K562 (cell line): ENCODE results near the gene CD46. TPM values are rescaled to one million over a fixed set of nuclear protein-coding genes. Genes with fewer than 3 reads are reported as not detected.

Experiments
- HDAC6 ChIP-seq: IDR thresholded peaks from 2 replicates; pipeline ENCODE4 v1.6.1; 2012; ENCODE audit warnings: low read depth, mild to moderate bottlenecking, control low read depth, inconsistent platforms, low read length, moderate library complexity
- JUND ChIP-seq, 2 experiments: IDR thresholded peaks; 2 replicates in 1 of 2; 3 replicates in 1 of 2; pipeline ENCODE4 v1.6.1; 2011; ENCODE audit warnings: borderline replicate concordance in 2 of 2, low read depth in 2 of 2, low read length in 2 of 2, improper control_type of control experiment in 1 of 2, missing biosample characterization in 1 of 2, missing genetic modification characterization in 1 of 2, missing genetic modification reagents in 1 of 2
- KDM4B ChIP-seq, 2 experiments: fragments of 450-650 bp in 1 of 2; sonication (generic) in 1 of 2; IDR thresholded peaks; 2 replicates each; pipeline ENCODE4 v1.6.1; 2016 to 2017; ENCODE audit warnings: borderline replicate concordance in 2 of 2, antibody characterized with exemption in 1 of 2, low read depth in 1 of 2, mild to moderate bottlenecking in 1 of 2
- NFIX ChIP-seq: fragments of 250-450 bp; sonication (Bioruptor Pico); IDR thresholded peaks from 2 replicates; pipeline ENCODE4 v1.4.0; 2020; ENCODE audit warnings: low read depth, mild to moderate bottlenecking, moderate library complexity
- PPARD ChIP-seq: fragments of 250-450 bp; sonication (Bioruptor Pico); IDR thresholded peaks from 2 replicates; pipeline ENCODE4 v1.8.0; 2022; ENCODE audit warnings: inconsistent platforms, mild to moderate bottlenecking, moderate library complexity
- SAFB2 ChIP-seq: fragments of 200-400 bp; formaldehyde crosslinking; IDR thresholded peaks from 2 replicates; pipeline ENCODE4 v1.6.1; 2018; ENCODE audit warnings: borderline replicate concordance, low read length, low read depth, moderate library complexity; ENCODE audit not compliant: severe bottlenecking
- THRAP3 ChIP-seq: fragments of 450-650 bp; IDR thresholded peaks from 2 replicates; pipeline ENCODE4 v1.6.1; 2016; ENCODE audit warnings: mild to moderate bottlenecking, inconsistent platforms, borderline replicate concordance
- ZNF23 ChIP-seq: fragments of 250-450 bp; sonication (Bioruptor Pico); IDR thresholded peaks from 2 replicates; pipeline ENCODE4 v1.4.0; 2020; ENCODE audit warnings: mild to moderate bottlenecking
- polyA plus RNA-seq, 8 experiments: library from polyadenylated mRNA; depleted of rRNA in 4 of 8; stranded (reverse) in 5 of 8; unstranded in 3 of 8; fragments of >200 nt; fragmentation: Nextera tagmentation in 2 of 8; fragmentation: Illumina TruSeq in 1 of 8; extraction: Ambion mirVana in 2 of 8; extraction: Trizol in 1 of 8; gene quantifications; 2 replicates each; pipeline versions ENCODE4 v1.2.1 to v1.2.3, GENCODE V29; 2011 to 2014; ENCODE audit warnings: inconsistent platforms in 1 of 8, missing spikeins in 1 of 8
- total RNA-seq, 7 experiments: library from RNA; depleted of rRNA in 6 of 7; stranded (reverse); fragments of >200 nt in 6 of 7; fragmentation: Illumina TruSeq in 2 of 7; extraction: Trizol in 2 of 7; gene quantifications; 2 replicates each; pipeline versions ENCODE4 v1.2.1 to v1.2.3, GENCODE V29; 2011 to 2021; ENCODE audit warnings: low replicate concordance in 1 of 7
- TF ChIP-seq, protein P1 (sequence below): sonication (generic); formaldehyde crosslinking; IDR thresholded peaks from 2 replicates; pipeline ENCODE4 v1.8.0; 2023; ENCODE audit warnings: missing genetic modification reagents, mild to moderate bottlenecking, borderline replicate concordance
- TF ChIP-seq, protein P2 (sequence below): fragments of 200-400 bp; formaldehyde crosslinking; IDR thresholded peaks from 2 replicates; pipeline ENCODE4 v1.6.1; 2017; ENCODE audit warnings: mild to moderate bottlenecking, low read depth, low read length, moderate library complexity
- TF ChIP-seq, protein P3 (sequence below): sonication (generic); formaldehyde crosslinking; IDR thresholded peaks from 2 replicates; pipeline ENCODE4 v1.5.0; 2020; ENCODE audit warnings: missing genetic modification reagents
- TF ChIP-seq, protein P4 (sequence below): IDR thresholded peaks from 3 replicates; pipeline ENCODE4 v1.6.1; 2011; ENCODE audit warnings: borderline replicate concordance, mild to moderate bottlenecking, moderate library complexity; ENCODE audit not compliant: insufficient read length; ENCODE audit errors: extremely low read depth

CD46 gene
- total and polyA plus RNA-seq, 9 of the 15 experiments (the other 6 are each of a cell fraction or from before 2014, with no cell fraction given): 87.9 to 374 (median 156) TPM

DNA sequence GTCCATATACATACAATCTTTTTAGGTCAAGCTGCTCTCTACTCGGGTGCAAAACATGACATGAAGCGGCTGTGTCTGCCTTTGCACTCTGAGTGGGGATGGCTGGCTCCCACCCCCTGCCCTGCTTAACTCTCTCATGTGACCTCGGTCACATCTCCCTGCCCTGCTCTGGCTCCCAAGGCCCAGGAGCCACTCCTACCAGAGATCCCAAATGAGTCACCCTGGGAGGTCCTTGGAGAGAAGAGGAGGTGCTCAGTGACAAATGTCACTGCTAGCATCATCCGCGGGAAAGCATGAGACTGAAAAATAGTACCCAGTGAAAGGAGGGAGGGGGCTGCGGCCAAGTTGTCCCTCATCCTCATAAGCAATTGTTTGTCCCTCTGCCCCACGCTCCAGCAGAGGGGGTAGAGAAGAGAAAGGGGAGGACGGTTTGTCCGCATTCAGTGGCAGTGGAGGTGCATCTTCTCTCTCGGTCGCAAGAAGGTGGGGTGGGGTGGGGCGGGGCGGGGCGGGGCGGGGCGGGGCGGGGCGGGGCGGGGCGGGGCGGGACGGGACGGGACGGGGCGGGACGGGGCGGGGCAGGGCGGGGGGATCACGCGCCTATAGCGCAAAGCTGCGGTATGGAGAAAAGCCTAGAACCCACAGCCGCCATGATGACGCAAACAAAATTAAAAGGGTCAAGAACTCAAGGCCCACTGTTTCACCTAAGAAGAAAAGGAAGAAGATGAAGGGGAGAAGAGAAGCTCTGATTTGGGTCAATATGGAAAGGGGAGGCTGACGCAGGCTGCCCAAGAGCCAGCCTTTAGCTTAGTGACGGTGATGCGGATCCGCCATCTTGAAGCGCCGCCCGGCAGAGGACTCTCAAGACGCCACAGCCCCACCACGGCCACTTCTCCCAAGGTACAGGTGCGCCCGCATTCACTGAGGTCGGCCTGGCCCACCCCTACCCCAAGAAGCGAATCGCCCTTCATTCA, 66.2 kb downstream of the CD46 start (continued):
- TF ChIP-seq, protein P1, sequence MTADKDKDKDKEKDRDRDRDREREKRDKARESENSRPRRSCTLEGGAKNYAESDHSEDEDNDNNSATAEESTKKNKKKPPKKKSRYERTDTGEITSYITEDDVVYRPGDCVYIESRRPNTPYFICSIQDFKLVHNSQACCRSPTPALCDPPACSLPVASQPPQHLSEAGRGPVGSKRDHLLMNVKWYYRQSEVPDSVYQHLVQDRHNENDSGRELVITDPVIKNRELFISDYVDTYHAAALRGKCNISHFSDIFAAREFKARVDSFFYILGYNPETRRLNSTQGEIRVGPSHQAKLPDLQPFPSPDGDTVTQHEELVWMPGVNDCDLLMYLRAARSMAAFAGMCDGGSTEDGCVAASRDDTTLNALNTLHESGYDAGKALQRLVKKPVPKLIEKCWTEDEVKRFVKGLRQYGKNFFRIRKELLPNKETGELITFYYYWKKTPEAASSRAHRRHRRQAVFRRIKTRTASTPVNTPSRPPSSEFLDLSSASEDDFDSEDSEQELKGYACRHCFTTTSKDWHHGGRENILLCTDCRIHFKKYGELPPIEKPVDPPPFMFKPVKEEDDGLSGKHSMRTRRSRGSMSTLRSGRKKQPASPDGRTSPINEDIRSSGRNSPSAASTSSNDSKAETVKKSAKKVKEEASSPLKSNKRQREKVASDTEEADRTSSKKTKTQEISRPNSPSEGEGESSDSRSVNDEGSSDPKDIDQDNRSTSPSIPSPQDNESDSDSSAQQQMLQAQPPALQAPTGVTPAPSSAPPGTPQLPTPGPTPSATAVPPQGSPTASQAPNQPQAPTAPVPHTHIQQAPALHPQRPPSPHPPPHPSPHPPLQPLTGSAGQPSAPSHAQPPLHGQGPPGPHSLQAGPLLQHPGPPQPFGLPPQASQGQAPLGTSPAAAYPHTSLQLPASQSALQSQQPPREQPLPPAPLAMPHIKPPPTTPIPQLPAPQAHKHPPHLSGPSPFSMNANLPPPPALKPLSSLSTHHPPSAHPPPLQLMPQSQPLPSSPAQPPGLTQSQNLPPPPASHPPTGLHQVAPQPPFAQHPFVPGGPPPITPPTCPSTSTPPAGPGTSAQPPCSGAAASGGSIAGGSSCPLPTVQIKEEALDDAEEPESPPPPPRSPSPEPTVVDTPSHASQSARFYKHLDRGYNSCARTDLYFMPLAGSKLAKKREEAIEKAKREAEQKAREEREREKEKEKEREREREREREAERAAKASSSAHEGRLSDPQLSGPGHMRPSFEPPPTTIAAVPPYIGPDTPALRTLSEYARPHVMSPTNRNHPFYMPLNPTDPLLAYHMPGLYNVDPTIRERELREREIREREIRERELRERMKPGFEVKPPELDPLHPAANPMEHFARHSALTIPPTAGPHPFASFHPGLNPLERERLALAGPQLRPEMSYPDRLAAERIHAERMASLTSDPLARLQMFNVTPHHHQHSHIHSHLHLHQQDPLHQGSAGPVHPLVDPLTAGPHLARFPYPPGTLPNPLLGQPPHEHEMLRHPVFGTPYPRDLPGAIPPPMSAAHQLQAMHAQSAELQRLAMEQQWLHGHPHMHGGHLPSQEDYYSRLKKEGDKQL (CRISPR knock-in tag): no peak
- TF ChIP-seq JUND (IDR thresholded peaks at IDR 0.05; ENCODE audit: borderline replicate concordance, low read depth, low read length) (peak; percentile 96), JUND (tag; IDR thresholded peaks at IDR 0.05; ENCODE audit: borderline replicate concordance, low read depth, low read length) (peak; percentile 93; the same call in 2 of the 3 replicates), ZNF23 (CRISPR knock-in tag) (peak; percentile 75), NFIX (CRISPR knock-in tag) (no peak), SAFB2 (no peak), PPARD (CRISPR knock-in tag) (no peak), KDM4B (IDR thresholded peaks at IDR 0.05; ENCODE audit: borderline replicate concordance in 2 of 2, low read depth in 1 of 2) (no peak), THRAP3 (no peak), HDAC6 (no peak)
- TF ChIP-seq, protein P2, sequence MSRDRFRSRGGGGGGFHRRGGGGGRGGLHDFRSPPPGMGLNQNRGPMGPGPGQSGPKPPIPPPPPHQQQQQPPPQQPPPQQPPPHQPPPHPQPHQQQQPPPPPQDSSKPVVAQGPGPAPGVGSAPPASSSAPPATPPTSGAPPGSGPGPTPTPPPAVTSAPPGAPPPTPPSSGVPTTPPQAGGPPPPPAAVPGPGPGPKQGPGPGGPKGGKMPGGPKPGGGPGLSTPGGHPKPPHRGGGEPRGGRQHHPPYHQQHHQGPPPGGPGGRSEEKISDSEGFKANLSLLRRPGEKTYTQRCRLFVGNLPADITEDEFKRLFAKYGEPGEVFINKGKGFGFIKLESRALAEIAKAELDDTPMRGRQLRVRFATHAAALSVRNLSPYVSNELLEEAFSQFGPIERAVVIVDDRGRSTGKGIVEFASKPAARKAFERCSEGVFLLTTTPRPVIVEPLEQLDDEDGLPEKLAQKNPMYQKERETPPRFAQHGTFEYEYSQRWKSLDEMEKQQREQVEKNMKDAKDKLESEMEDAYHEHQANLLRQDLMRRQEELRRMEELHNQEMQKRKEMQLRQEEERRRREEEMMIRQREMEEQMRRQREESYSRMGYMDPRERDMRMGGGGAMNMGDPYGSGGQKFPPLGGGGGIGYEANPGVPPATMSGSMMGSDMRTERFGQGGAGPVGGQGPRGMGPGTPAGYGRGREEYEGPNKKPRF: no peak
- TF ChIP-seq, protein P3, sequence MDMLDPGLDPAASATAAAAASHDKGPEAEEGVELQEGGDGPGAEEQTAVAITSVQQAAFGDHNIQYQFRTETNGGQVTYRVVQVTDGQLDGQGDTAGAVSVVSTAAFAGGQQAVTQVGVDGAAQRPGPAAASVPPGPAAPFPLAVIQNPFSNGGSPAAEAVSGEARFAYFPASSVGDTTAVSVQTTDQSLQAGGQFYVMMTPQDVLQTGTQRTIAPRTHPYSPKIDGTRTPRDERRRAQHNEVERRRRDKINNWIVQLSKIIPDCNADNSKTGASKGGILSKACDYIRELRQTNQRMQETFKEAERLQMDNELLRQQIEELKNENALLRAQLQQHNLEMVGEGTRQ: 0 out of 2 replicates have a peak, but pooled peaks have one; percentile 34
- TF ChIP-seq, protein P4, sequence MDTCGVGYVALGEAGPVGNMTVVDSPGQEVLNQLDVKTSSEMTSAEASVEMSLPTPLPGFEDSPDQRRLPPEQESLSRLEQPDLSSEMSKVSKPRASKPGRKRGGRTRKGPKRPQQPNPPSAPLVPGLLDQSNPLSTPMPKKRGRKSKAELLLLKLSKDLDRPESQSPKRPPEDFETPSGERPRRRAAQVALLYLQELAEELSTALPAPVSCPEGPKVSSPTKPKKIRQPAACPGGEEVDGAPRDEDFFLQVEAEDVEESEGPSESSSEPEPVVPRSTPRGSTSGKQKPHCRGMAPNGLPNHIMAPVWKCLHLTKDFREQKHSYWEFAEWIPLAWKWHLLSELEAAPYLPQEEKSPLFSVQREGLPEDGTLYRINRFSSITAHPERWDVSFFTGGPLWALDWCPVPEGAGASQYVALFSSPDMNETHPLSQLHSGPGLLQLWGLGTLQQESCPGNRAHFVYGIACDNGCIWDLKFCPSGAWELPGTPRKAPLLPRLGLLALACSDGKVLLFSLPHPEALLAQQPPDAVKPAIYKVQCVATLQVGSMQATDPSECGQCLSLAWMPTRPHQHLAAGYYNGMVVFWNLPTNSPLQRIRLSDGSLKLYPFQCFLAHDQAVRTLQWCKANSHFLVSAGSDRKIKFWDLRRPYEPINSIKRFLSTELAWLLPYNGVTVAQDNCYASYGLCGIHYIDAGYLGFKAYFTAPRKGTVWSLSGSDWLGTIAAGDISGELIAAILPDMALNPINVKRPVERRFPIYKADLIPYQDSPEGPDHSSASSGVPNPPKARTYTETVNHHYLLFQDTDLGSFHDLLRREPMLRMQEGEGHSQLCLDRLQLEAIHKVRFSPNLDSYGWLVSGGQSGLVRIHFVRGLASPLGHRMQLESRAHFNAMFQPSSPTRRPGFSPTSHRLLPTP: no peak
